22Rv1 (cell line): Measurements from ENCODE around the gene BNIP5.

ENCODE experiments used
- CTCF ChIP-seq: fragments of 450-650 bp; IDR thresholded peaks from 2 replicates; pipeline ENCODE4 v1.5.1; 2017; ENCODE audit warnings: mild to moderate bottlenecking
- ZFX ChIP-seq: fragments of 450-650 bp; IDR thresholded peaks from 2 replicates; pipeline ENCODE4 v1.6.1; 2017; ENCODE audit warnings: antibody characterized with exemption, borderline replicate concordance

GRCh38 chr6:36376742-36377141 is 40.1 kb upstream of the BNIP5 start:
- TF ChIP-seq CTCF: no peak
- TF ChIP-seq ZFX: no peak
